Endothelial cell of umbilical vein (primary cell): Measurements from ENCODE around the gene FOLH1. TPM values are rescaled to one million over a fixed set of nuclear protein-coding genes. Genes with fewer than 3 reads are reported as not detected.
"Not testable (repeated sequence)": the region's sequence is repeated elsewhere in the genome, so short reads cannot be mapped to it uniquely, and the experiment has no call there.

Source experiments
- BruUV-seq: library from RNA; stranded (reverse); fragments of 400-500 nt; replicated peaks from 2 replicates; lab custom pipeline; 2021; lab: Mats Ljungman, UMichigan
- CTCF ChIA-PET: fragments of 300-600, 350-600 bp; sonication (Branson Sonifier 250); formaldehyde crosslinking; loops from one replicate; lab custom pipeline; 2021; ENCODE audit warnings: antibody characterized with exemption, inconsistent platforms; lab: Charles Lee
- POLR2A ChIA-PET: fragments of 300-600, 350-600 bp; sonication (Branson Sonifier 250); formaldehyde crosslinking; loops from one replicate; lab custom pipeline; 2021; ENCODE audit warnings: antibody characterized with exemption, inconsistent platforms; lab: Charles Lee
- DNase-seq: peaks from one replicate; pipeline ENCODE4 v3.0.0-alpha.2; 2011; ENCODE audit warnings: low read depth, low spot score
- FAIRE-seq: peaks from 2 replicates; lab custom pipeline; 2011; peaks lifted over from hg19 to GRCh38; lab: Jason Lieb, UNC
- H2AFZ ChIP-seq: 2 replicates; pipeline ENCODE4 v1.6.0; 2012; ENCODE audit warnings: low read depth, low read length, control low read depth, inconsistent platforms
- H3K27ac ChIP-seq: 2 replicates; pipeline ENCODE4 v1.5.1; 2011; ENCODE audit warnings: low read depth, mild to moderate bottlenecking, control low read depth, low read length, moderate library complexity; ENCODE audit not compliant: insufficient read depth
- H3K27me3 ChIP-seq, 2 experiments: 2 replicates each; pipeline versions ENCODE4 v1.6.0 to v1.6.1; 2011; ENCODE audit warnings: low read length in 2 of 2, mixed read lengths in 1 of 2; ENCODE audit not compliant: control insufficient read depth in 2 of 2, insufficient read depth in 2 of 2
- H3K36me3 ChIP-seq, 2 experiments: 2 replicates in 1 of 2; 3 replicates in 1 of 2; pipeline ENCODE4 v1.5.1; 2011; ENCODE audit warnings: low read length in 2 of 2, mild to moderate bottlenecking in 1 of 2, moderate library complexity in 1 of 2; ENCODE audit not compliant: control insufficient read depth in 2 of 2, insufficient read depth in 2 of 2; ENCODE audit errors: extremely low read depth in 1 of 2
- H3K4me1 ChIP-seq: 3 replicates; pipeline ENCODE4 v1.5.1; 2011; ENCODE audit warnings: mild to moderate bottlenecking, low read length; ENCODE audit not compliant: control insufficient read depth, insufficient read depth; ENCODE audit errors: extremely low read depth
- H3K4me2 ChIP-seq: 2 replicates; pipeline ENCODE4 v1.6.1; 2011; ENCODE audit warnings: low read length, control low read depth, mixed read lengths; ENCODE audit not compliant: insufficient read depth
- H3K4me3 ChIP-seq, 3 experiments: fragments of 200-600 bp in 1 of 3; sonication (generic), shearing (Covaris generic) in 1 of 3; replicated peaks in 1 of 3; 2 replicates each; pipeline ENCODE4 v1.5.1; 2011 to 2016; ENCODE audit warnings: control low read depth in 3 of 3, low read length in 3 of 3, mild to moderate bottlenecking in 2 of 3, inconsistent platforms in 1 of 3, low read depth in 1 of 3, moderate library complexity in 1 of 3; ENCODE audit not compliant: insufficient read depth in 1 of 3
- H3K79me2 ChIP-seq: 2 replicates; pipeline ENCODE4 v1.6.0; 2012; ENCODE audit warnings: low read length, inconsistent platforms; ENCODE audit not compliant: control insufficient read depth, insufficient read depth
- H3K9ac ChIP-seq: replicated peaks from 2 replicates; pipeline ENCODE3; 2011; ENCODE audit warnings: low read length, control low read depth; ENCODE audit not compliant: insufficient read depth; ENCODE audit errors: extremely low read depth
- H3K9me1 ChIP-seq: replicated peaks from 3 replicates; pipeline ENCODE4 v1.6.0; 2011; ENCODE audit warnings: mild to moderate bottlenecking, low read length; ENCODE audit not compliant: control insufficient read depth, insufficient read depth; ENCODE audit errors: extremely low read depth
- H3K9me3 ChIP-seq: replicated peaks from 2 replicates; pipeline ENCODE4 v1.5.1; 2012; ENCODE audit warnings: low read length, inconsistent platforms; ENCODE audit not compliant: control insufficient read depth, insufficient read depth
- H4K20me1 ChIP-seq: replicated peaks from 2 replicates; pipeline ENCODE3; 2011; ENCODE audit warnings: mild to moderate bottlenecking, low read length; ENCODE audit not compliant: control insufficient read depth, insufficient read depth; ENCODE audit errors: extremely low read depth
- JUN ChIP-seq: IDR thresholded peaks from 2 replicates; pipeline ENCODE4 v1.6.1; 2011; ENCODE audit warnings: borderline replicate concordance, low read depth; ENCODE audit not compliant: insufficient read length, insufficient read depth
- dilution Hi-C: fragments of 300-500 bp; cut with MboI; formaldehyde crosslinking; loops from one replicate; pipeline ENCODE4 v1.15.0; 2019; ENCODE audit warnings: low sequenced_read_pairs; ENCODE audit not compliant: extremely low pct_ligation_motif_present
- intact Hi-C: fragments of 100-400 bp; cut with micrococcal nuclease; formaldehyde crosslinking; loops from one replicate; pipeline ENCODE4 v1.10.0; 2022
- polyA plus RNA-seq, 4 experiments: library from polyadenylated mRNA; depleted of rRNA in 3 of 4; stranded (reverse) in 3 of 4; unstranded in 1 of 4; fragments of >200 nt; gene quantifications; 2 replicates each; pipeline versions ENCODE4 v1.2.1 to v1.2.3, GENCODE V29; 2011 to 2012; ENCODE audit warnings: missing spikeins in 1 of 4
- total RNA-seq: library from RNA; stranded (reverse); gene quantifications from 2 replicates; pipeline ENCODE4 v1.2.3, GENCODE V29; 2021

FOLH1 gene
- total and polyA plus RNA-seq, 2 donors (not counting 3 experiments of a cell fraction or from before 2014, with no cell fraction given) = 0.12 to 0.53 TPM

DNA sequence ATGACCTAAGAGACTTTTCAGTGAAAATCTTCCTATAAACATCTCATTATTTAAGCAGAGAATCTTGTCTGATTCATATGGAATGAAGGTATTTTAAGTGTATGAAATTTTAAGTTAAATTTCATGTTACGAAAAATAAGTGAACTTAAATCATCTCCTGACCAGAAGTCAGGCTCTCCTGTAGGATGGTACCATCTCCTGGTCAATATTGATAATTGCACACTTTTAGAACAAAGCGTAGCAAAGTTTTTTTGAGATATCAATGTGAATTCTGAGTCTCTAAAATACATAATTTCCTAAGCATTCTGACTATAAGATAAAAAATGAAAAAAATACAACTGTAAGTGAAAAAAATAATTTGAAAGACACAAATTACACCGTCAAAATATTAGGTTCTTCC is 38.8 kb downstream of the FOLH1 start:
- H3K9me3 ChIP-seq, H3K9me1 ChIP-seq, BruUV-seq, H3K4me1 ChIP-seq, H3K27me3 ChIP-seq, H3K4me2 ChIP-seq, H2AFZ ChIP-seq, POLR2A ChIA-PET, H4K20me1 ChIP-seq, H3K9ac ChIP-seq, CTCF ChIA-PET, H3K36me3 ChIP-seq, H3K27ac ChIP-seq, DNase-seq, FAIRE-seq, H3K79me2 ChIP-seq, H3K4me3 ChIP-seq, dilution Hi-C loops: not testable (repeated sequence)
- intact Hi-C loops = loop anchor here (10.0 kb wide), 1 partner anchor 995 kb away; no protein-coding TSS in a partner anchor

- FAIRE-seq, H3K79me2 ChIP-seq, H3K4me2 ChIP-seq, dilution Hi-C loops, H3K27ac ChIP-seq, H3K9ac ChIP-seq, H4K20me1 ChIP-seq, H3K4me3 ChIP-seq, H3K9me3 ChIP-seq, H3K9me1 ChIP-seq, POLR2A ChIA-PET, H3K36me3 ChIP-seq, DNase-seq, H2AFZ ChIP-seq, H3K27me3 ChIP-seq, H3K4me1 ChIP-seq, BruUV-seq, CTCF ChIA-PET: not testable (repeated sequence)
- intact Hi-C loops = loop anchor here (10.0 kb wide), 1 partner anchor 994 kb away; no protein-coding TSS in a partner anchor
Measured at GRCh38 chr11:49168992-49169391, 39.4 kb downstream of the FOLH1 start.

GRCh38 chr11:49151211-49151610 is 57.2 kb downstream of the FOLH1 start:
- Histone ChIP-seq H3K4me1 (no peaks in the 10 kb centered on the region), H3K9me3 (no peaks in the 10 kb centered on the region), H4K20me1 (no peaks in the 10 kb centered on the region), H3K79me2 (no peaks in the 10 kb centered on the region), H3K9me1 (no peaks in the 10 kb centered on the region), H2AFZ (no peak overlapping the region), H3K27ac (no peak overlapping the region), H3K36me3 (no peaks in the 10 kb centered on the region), H3K4me3 (no peak overlapping the region), H3K9ac (no peak overlapping the region), H3K27me3 (no peaks in the 10 kb centered on the region), H3K4me2 (no peak overlapping the region)
- dilution Hi-C loops (no loop called here), intact Hi-C loops (loop anchor here (5.0 kb wide), 1 partner anchor 44 kb away; no protein-coding TSS in a partner anchor)
- no peak for TF ChIP-seq JUN
- ChIA-PET CTCF (no interaction called here), POLR2A (no interaction called here)
- FAIRE-seq (no peak), DNase-seq (no peak)
- BruUV-seq = no TSS peak

DNA sequence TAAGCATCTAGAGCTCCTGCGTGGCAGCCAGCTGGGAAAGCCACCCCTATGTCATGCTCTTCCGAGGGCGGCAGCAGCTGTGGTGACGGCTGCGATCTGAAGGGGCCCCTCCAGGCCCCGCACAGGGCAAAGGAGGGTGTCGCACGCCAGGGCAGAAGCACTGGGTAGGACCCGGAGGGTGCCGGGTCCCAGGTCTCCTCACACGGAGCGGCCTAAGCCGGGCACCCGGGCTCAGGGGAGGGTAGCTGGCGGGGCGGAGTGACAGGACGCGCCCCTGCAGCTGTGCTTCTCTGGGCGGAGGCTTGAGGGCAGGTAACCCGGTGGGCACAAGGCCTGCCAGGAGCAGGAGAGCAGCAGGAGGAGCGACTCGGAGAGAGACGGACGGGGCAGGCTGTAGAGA is 106.0 kb downstream of the FOLH1 start:
- H3K9ac ChIP-seq, H3K4me3 ChIP-seq, H3K9me3 ChIP-seq, H4K20me1 ChIP-seq, POLR2A ChIA-PET, H3K27me3 ChIP-seq, H2AFZ ChIP-seq, FAIRE-seq, dilution Hi-C loops, DNase-seq, H3K4me2 ChIP-seq, H3K27ac ChIP-seq, H3K9me1 ChIP-seq, intact Hi-C loops, CTCF ChIA-PET, H3K36me3 ChIP-seq, BruUV-seq, H3K4me1 ChIP-seq, H3K79me2 ChIP-seq: not testable (repeated sequence)
